ENCODE results near the gene ARSK. TPM values are rescaled to one million over a fixed set of nuclear protein-coding genes. Genes with fewer than 3 reads are reported as not detected.

The ARSK gene
- total and polyA plus RNA-seq, 12 donors: 2.4 to 6.3 (median 3.4) TPM

DNA sequence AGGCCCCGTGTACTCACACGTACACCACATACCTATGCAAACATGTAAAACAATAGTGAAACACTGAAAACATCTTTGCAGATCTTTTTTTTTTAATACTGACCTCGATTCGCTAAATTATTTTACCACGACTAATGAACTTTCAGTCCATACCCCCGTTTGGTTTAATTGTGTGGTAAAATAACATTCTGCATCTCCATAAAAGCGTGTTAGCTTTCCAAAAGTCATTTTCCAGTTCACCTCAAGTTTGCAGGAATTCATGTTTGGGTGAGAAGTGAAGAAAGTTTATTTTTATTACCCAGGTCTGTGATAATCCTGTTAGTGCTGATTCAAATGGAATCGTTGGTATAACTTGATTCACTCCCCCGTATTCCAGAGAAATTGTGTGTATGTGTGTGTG is 652 bp downstream of the ARSK start:
- Histone ChIP-seq H3K27ac (peak overlapping the region; percentile 43 to 91 (median 84)), H3K4me1 (peaks cover 0 to 43% (median 31%) of the 10 kb centered on the region in 9 donors), H3K9me3 (no peaks in the 10 kb centered on the region), H3K4me3 (peak overlapping the region; percentile 58 to 96 (median 74)), H3K36me3 (peaks cover 0 to 15% (median 0%) of the 10 kb centered on the region in 9 donors), H3K27me3 (no peaks in the 10 kb centered on the region)
- DNase-seq (no peak), ATAC-seq (no peak)
- TF ChIP-seq, protein P1, sequence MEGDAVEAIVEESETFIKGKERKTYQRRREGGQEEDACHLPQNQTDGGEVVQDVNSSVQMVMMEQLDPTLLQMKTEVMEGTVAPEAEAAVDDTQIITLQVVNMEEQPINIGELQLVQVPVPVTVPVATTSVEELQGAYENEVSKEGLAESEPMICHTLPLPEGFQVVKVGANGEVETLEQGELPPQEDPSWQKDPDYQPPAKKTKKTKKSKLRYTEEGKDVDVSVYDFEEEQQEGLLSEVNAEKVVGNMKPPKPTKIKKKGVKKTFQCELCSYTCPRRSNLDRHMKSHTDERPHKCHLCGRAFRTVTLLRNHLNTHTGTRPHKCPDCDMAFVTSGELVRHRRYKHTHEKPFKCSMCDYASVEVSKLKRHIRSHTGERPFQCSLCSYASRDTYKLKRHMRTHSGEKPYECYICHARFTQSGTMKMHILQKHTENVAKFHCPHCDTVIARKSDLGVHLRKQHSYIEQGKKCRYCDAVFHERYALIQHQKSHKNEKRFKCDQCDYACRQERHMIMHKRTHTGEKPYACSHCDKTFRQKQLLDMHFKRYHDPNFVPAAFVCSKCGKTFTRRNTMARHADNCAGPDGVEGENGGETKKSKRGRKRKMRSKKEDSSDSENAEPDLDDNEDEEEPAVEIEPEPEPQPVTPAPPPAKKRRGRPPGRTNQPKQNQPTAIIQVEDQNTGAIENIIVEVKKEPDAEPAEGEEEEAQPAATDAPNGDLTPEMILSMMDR (IDR thresholded peaks at IDR 0.05): no peak
- intact Hi-C loops (cut with DNase I): loop anchor here in 2 of 10 donors (10.0 kb wide), 2 partner anchors 289 to 409 kb away; partner anchors contain the start of gene ELL2 (in 1 of the 2)
- 0% methylated on average over 9 of the region's 9 CpGs for WGBS, 2 donors

DNA sequence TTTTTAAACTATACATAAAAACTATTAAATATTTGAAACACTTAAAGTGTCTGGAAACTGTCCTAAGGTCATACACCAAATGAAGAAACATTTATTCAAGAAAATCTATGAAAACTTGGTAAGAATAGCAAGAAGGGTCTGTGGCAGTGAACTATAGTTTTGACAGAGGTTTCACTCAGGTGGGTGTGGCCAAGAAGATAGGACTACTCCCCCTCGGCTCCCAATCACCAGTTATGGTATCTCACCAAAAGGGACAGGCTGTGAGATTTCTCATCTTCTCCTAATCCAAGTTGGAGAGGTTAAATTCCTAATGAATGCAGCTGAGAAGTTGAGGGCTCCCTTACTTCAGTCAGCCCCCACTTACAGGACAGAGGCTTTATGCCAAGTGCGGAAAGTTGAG is 2.9 kb downstream of the ARSK start:
- intact Hi-C loops (cut with DNase I): loop anchor here in 2 of 10 donors (10.0 kb wide), 2 partner anchors 287 to 407 kb away; partner anchors contain the start of gene ELL2 (in 1 of the 2)

DNA sequence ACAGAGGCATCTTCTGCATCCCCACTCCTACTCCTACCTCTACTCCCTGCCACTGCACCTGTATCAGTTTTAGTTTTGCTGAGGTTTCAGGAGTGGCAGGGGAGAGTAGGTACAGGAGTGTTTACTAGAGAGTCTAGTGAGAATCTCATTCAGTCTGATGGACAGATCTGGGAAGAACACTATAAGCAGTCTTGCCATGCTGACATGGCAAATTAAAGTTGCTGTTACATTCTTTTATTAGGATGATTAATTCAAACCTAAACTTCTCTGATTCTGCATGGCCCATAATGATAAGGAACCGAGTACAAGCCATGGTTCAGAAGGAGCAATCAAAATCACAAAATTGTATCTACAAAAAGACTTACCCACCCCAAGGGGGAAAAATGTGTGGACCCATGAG is 7.4 kb downstream of the ARSK start:
- 71 to 91% methylated on average over 1 of the region's 1 CpG for WGBS, 2 donors
- TF ChIP-seq, protein P1 (IDR thresholded peaks at IDR 0.05): no peak
- Histone ChIP-seq H3K9me3 (no peaks in the 10 kb centered on the region), H3K27me3 (no peaks in the 10 kb centered on the region), H3K4me1 (no peaks in the 10 kb centered on the region), H3K4me3 (no peak overlapping the region), H3K36me3 (peaks cover 0 to 13% (median 0%) of the 10 kb centered on the region in 9 donors), H3K27ac (no peak overlapping the region)
- ATAC-seq: no peak
- intact Hi-C loops (cut with DNase I): no loop called here
- DNase-seq: no peak

More for the DNA sequence above, 2.9 kb downstream of the ARSK start:
- H3K4me1 ChIP-seq: peaks cover 0 to 24% (median 22%) of the 10 kb centered on the region in 9 donors
- no peaks in the 10 kb centered on the region for H3K9me3 ChIP-seq
- no peak for DNase-seq
- 85 to 86% methylated on average over 2 of the region's 2 CpGs for WGBS, 2 donors
- no peak for ATAC-seq
- H3K27me3 ChIP-seq: no peaks in the 10 kb centered on the region
- H3K4me3 ChIP-seq: no peak overlapping the region
- H3K27ac ChIP-seq: no peak overlapping the region
- TF ChIP-seq, protein P1 (IDR thresholded peaks at IDR 0.05): no peak
- peaks cover 0 to 4% (median 0%) of the 10 kb centered on the region in 9 donors for H3K36me3 ChIP-seq

DNA sequence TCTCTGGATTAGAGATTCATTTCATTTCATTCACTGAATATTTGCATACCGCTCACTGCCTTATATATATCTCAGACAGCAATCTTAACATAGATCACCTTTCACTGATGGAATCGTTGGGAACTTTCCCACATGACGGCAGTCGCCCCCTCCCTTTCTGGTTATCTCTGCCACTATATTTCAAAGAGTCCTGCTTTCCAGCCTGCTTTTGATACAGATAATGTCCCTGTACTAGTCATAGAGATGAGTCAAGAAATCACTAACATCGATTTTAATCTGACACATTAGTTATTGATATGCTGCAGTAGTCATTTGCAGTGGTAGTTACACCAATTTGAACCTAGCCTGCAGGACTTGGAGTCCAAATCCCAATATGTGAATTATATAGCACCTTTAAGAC is 8.5 kb downstream of the ARSK start:
- H3K36me3 ChIP-seq: peaks cover 0 to 23% (median 0%) of the 10 kb centered on the region in 9 donors
- TF ChIP-seq, protein P1 (IDR thresholded peaks at IDR 0.05): no peak
- WGBS, 2 donors: 88 to 91% methylated on average over 5 of the region's 5 CpGs
- H3K9me3 ChIP-seq: no peaks in the 10 kb centered on the region
- no peak overlapping the region for H3K27ac ChIP-seq
- H3K4me1 ChIP-seq: no peaks in the 10 kb centered on the region
- DNase-seq: no peak
- ATAC-seq: no peak
- H3K27me3 ChIP-seq: no peaks in the 10 kb centered on the region
- intact Hi-C loops (cut with DNase I): no loop called here
- H3K4me3 ChIP-seq: no peak overlapping the region
